OCI-LY3 (cell line): Measurements from ENCODE around the gene ETAA1.

ENCODE experiments used
- H2AFZ ChIP-seq: fragments of 200-600, 300-600 bp; shearing (Covaris generic); 2 replicates; pipeline ENCODE4 v1.6.0; 2014; ENCODE audit warnings: antibody characterized with exemption, low read depth, low read length
- H3K27ac ChIP-seq: fragments of 200-600, 300-600 bp; sonication (generic); 2 replicates; pipeline ENCODE4 v1.5.1; 2014; ENCODE audit warnings: mild to moderate bottlenecking, low read length, moderate library complexity, mixed read lengths
- H3K27me3 ChIP-seq: fragments of 200-600, 300-600 bp; sonication (generic); 2 replicates; pipeline ENCODE4 v1.6.1; 2014; ENCODE audit warnings: low read depth, low read length, mixed read lengths
- H3K36me3 ChIP-seq: fragments of 200-600, 300-600 bp; sonication (generic); replicated peaks from 2 replicates; pipeline ENCODE3; 2014; ENCODE audit warnings: low read depth, low read length, mixed read lengths
- H3K4me1 ChIP-seq: fragments of 300-600, 200-600 bp; sonication (generic); 2 replicates; pipeline ENCODE4 v1.6.1; 2014; ENCODE audit warnings: low read length, mixed read lengths
- H3K4me2 ChIP-seq: fragments of 200-600, 300-600 bp; sonication (generic); 2 replicates; pipeline ENCODE4 v1.6.1; 2014; ENCODE audit warnings: low read length, mixed read lengths
- H3K4me3 ChIP-seq: fragments of 300-600, 200-600 bp; sonication (generic); 2 replicates; pipeline ENCODE4 v1.5.1; 2014; ENCODE audit warnings: antibody characterized with exemption, mild to moderate bottlenecking, low read length, moderate library complexity
- H3K79me2 ChIP-seq: fragments of 300-600, 200-600 bp; shearing (Covaris generic); 2 replicates; pipeline ENCODE4 v1.6.1; 2014; ENCODE audit warnings: mild to moderate bottlenecking, low read length, mixed read lengths
- H3K9ac ChIP-seq: fragments of 300-600, 200-600 bp; shearing (Covaris generic); 2 replicates; pipeline ENCODE4 v1.6.0; 2014; ENCODE audit warnings: mild to moderate bottlenecking, low read length, moderate library complexity
- H3K9me3 ChIP-seq: fragments of 200-600, 300-600 bp; shearing (Covaris generic); 2 replicates; pipeline ENCODE4 v1.6.1; 2014; ENCODE audit warnings: low read length, mixed read lengths; ENCODE audit not compliant: insufficient read depth
- H4K20me1 ChIP-seq: fragments of 200-600, 300-600 bp; sonication (generic); 2 replicates; pipeline ENCODE4 v1.6.1; 2016; ENCODE audit warnings: low read length, mixed read lengths; ENCODE audit not compliant: insufficient read depth
- EZH2phosphoT487 ChIP-seq: fragments of 200-600 bp; shearing (Covaris generic); IDR thresholded peaks from 2 replicates; pipeline ENCODE4 v1.6.1; 2018; ENCODE audit warnings: antibody characterized with exemption, mixed run types, low read depth
- TF ChIP-seq, protein P1 (sequence below): fragments of 200-600, 300-600 bp; sonication (generic); IDR thresholded peaks from 2 replicates; pipeline ENCODE4 v1.5.1; 2014; ENCODE audit warnings: antibody characterized with exemption, low read length, low read depth

Gene ETAA1

DNA sequence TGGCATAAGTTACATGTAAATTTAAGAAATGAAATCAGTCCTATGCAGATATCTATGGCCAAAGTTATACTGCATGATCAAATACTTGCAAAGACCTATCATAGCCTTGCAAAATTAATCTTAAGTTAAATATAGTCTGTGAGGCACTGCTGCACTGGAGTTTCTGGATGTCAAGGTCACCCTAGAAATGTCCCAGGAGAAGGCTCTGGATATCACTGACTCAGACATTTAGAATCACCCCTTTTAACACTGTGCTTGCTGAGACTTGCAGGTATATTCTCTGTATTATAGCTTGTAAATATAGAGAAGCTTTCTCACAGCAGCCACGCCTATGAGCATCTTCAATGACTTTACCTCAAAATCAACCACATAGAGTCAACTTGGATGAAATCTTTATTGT lies 51.5 kb downstream of the ETAA1 start:
- no peaks in the 10 kb centered on the region for H4K20me1 ChIP-seq
- H3K36me3 ChIP-seq: no peaks in the 10 kb centered on the region
- H3K27me3 ChIP-seq: no peaks in the 10 kb centered on the region
- no peaks in the 10 kb centered on the region for H3K9me3 ChIP-seq
- H3K27ac ChIP-seq: no peak overlapping the region
- TF ChIP-seq, protein P1, sequence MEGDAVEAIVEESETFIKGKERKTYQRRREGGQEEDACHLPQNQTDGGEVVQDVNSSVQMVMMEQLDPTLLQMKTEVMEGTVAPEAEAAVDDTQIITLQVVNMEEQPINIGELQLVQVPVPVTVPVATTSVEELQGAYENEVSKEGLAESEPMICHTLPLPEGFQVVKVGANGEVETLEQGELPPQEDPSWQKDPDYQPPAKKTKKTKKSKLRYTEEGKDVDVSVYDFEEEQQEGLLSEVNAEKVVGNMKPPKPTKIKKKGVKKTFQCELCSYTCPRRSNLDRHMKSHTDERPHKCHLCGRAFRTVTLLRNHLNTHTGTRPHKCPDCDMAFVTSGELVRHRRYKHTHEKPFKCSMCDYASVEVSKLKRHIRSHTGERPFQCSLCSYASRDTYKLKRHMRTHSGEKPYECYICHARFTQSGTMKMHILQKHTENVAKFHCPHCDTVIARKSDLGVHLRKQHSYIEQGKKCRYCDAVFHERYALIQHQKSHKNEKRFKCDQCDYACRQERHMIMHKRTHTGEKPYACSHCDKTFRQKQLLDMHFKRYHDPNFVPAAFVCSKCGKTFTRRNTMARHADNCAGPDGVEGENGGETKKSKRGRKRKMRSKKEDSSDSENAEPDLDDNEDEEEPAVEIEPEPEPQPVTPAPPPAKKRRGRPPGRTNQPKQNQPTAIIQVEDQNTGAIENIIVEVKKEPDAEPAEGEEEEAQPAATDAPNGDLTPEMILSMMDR: no peak
- no peak for TF ChIP-seq EZH2phosphoT487
- H3K9ac ChIP-seq: no peak overlapping the region
- H3K4me3 ChIP-seq: no peak overlapping the region
- H2AFZ ChIP-seq: no peak overlapping the region
- no peaks in the 10 kb centered on the region for H3K79me2 ChIP-seq
- no peaks in the 10 kb centered on the region for H3K4me1 ChIP-seq
- H3K4me2 ChIP-seq: no peak overlapping the region

DNA sequence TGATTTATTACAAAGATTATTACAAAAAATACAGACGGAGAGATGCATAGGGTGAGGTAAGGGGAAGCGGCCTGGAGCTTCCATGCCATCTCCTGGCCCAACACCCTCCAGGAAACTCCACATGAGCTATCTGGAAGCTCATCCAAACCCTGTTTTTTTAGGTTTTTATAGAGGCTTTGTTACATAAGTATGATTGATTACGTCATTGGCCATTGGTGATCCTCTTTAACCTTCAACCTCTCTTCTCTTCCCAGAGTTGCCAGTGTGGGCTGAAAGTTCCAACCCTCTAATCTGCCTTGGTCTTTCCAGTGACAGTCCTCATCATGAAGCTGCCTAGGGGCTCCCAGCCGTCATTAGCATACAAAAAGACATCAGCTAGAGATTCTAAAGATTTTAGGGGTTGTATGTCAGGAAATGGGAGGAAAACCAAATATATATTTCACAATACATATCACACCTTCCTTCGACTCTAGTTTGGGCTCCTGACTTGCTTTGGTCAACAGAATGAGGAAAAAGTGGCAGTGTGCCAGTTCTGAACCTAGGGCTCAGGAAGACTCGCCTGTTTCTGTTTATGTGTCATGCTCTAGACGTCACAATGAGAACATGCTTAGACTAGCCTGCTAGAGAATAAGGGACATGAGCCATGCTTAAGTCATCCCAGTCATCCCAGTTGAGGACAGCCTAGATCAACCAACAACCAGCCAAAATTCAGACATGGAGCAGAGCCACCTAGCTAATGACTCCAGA lies 54.1 kb downstream of the ETAA1 start:
- Histone ChIP-seq H3K27ac (no peak overlapping the region), H3K27me3 (no peaks in the 10 kb centered on the region), H3K36me3 (no peaks in the 10 kb centered on the region), H3K9me3 (no peaks in the 10 kb centered on the region), H3K79me2 (no peaks in the 10 kb centered on the region), H3K4me3 (no peak overlapping the region), H3K4me2 (no peak overlapping the region), H2AFZ (no peak overlapping the region), H3K4me1 (no peaks in the 10 kb centered on the region), H4K20me1 (no peaks in the 10 kb centered on the region), H3K9ac (no peak overlapping the region)
- TF ChIP-seq, protein P1: no peak
- no peak for TF ChIP-seq EZH2phosphoT487

DNA sequence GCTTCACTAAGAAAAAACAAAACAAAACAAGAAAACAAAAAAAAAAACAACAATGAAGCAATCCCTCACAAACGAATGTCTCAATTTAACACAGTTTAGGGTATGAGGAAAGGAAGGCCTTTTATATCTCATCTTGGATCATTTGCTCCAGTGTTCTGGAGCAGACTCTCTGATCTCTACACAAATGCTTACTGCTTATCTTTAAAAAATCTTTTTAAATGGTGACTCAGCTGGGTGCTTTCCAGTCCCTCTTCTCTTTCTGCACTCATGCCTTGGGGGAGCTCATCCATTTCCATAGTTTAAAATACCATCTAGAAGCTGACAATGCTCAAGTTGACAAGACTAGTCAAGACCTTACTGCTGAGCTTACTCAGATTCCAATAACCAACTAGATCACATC lies 56.2 kb downstream of the ETAA1 start:
- no peak overlapping the region for H3K4me2 ChIP-seq
- no peaks in the 10 kb centered on the region for H3K36me3 ChIP-seq
- no peak overlapping the region for H3K27ac ChIP-seq
- H3K4me3 ChIP-seq: no peak overlapping the region
- H4K20me1 ChIP-seq: no peaks in the 10 kb centered on the region
- H3K9ac ChIP-seq: no peak overlapping the region
- no peaks in the 10 kb centered on the region for H3K79me2 ChIP-seq
- TF ChIP-seq, protein P1: no peak
- TF ChIP-seq EZH2phosphoT487: no peak
- H3K27me3 ChIP-seq: no peaks in the 10 kb centered on the region
- no peaks in the 10 kb centered on the region for H3K9me3 ChIP-seq
- H3K4me1 ChIP-seq: no peaks in the 10 kb centered on the region
- no peak overlapping the region for H2AFZ ChIP-seq

DNA sequence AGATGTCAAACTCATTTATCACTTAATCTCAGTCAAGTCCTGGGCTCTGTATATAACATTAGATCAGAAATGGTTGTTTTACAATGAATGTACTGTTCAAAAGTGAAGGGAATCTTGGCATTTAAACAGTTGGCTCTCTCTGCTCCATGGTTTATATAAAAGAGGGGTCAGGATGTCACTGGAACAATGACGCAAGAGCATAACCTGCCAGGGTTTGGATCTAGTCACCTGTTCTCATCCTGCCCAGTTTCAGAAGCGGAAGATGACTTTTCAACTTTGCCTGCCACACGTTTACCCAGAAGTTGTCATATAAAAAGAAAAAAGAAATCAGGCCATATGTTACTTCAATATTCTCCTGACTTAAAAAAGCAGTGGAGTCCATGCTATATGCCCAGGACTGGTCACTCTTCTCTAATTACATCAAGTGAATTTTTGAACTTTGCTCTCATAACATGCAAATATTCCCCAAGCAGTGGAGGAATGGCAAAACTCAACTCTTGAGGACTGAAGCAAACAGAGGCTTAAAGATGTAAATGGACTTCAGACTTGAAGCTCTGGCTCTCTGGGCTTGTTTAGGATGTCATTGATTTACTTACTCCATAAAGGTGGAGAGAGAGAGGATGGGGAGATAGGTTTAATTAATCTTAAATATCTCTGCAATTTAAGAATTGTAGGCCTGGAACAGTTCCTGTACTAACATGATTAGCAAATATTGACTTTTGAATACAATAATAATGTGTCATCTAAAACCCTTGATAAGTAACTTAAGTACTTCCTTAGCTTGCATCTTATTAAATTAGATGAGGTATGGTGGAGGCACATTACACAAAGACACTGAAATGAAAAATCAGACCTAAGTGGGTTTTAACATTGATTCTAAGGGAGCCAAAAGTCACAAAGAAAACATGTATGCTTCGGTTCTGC lies 58.3 kb downstream of the ETAA1 start:
- Histone ChIP-seq H3K4me2 (no peak overlapping the region), H3K9me3 (no peaks in the 10 kb centered on the region), H4K20me1 (no peaks in the 10 kb centered on the region), H3K27me3 (no peaks in the 10 kb centered on the region), H3K4me1 (no peaks in the 10 kb centered on the region), H3K27ac (no peak overlapping the region), H3K4me3 (no peak overlapping the region), H2AFZ (no peak overlapping the region), H3K9ac (no peak overlapping the region), H3K79me2 (no peaks in the 10 kb centered on the region), H3K36me3 (no peaks in the 10 kb centered on the region)
- TF ChIP-seq, protein P1: no peak
- TF ChIP-seq EZH2phosphoT487: no peak
